T-helper 17 cell (primary cell): Measurements from ENCODE around the gene NOL4. TPM values are rescaled to one million over a fixed set of nuclear protein-coding genes. Genes with fewer than 3 reads are reported as not detected.

Source experiments
- ATAC-seq: fragments of 150-1000 bp; cut with Tn5 transposase; 2 replicates; pipeline ENCODE4 v1.10.0; 2021; ENCODE audit warnings: mild to moderate bottlenecking, moderate library complexity
- DNase-seq, 3 donors: peaks; one replicate each; pipeline versions ENCODE4 v3.0.0 to v3.0.0-alpha.2; 2020 to 2021
- H3K9me3 ChIP-seq: one replicate; pipeline ENCODE4 v1.7.0; 2013; ENCODE audit warnings: low read length, mild to moderate bottlenecking; ENCODE audit not compliant: control insufficient read depth, poor library complexity, severe bottlenecking
- H3K27ac Mint-ChIP-seq: one replicate; pipeline ENCODE4 v1.8.0; 2022; ENCODE audit warnings: mild to moderate bottlenecking, moderate library complexity, mixed read lengths
- H3K27me3 Mint-ChIP-seq: one replicate; pipeline ENCODE4 v1.8.0; 2022; ENCODE audit warnings: mixed read lengths
- H3K36me3 Mint-ChIP-seq: one replicate; pipeline ENCODE4 v1.8.0; 2022; ENCODE audit warnings: low read depth, mixed read lengths
- H3K4me1 Mint-ChIP-seq: one replicate; pipeline ENCODE4 v1.8.0; 2022; ENCODE audit warnings: mild to moderate bottlenecking, mixed read lengths
- H3K4me3 Mint-ChIP-seq: one replicate; pipeline ENCODE4 v1.8.0; 2022; ENCODE audit warnings: mild to moderate bottlenecking, moderate library complexity, mixed read lengths
- total RNA-seq, 4 donors: library from RNA in 2 of 4; stranded (reverse) in 2 of 4; gene quantifications; one replicate each; pipeline ENCODE4 v1.2.3 and lab custom pipeline; 2022 to 2026

Gene NOL4
- total RNA-seq, 2 donors from 2014 or later: not detected

DNA sequence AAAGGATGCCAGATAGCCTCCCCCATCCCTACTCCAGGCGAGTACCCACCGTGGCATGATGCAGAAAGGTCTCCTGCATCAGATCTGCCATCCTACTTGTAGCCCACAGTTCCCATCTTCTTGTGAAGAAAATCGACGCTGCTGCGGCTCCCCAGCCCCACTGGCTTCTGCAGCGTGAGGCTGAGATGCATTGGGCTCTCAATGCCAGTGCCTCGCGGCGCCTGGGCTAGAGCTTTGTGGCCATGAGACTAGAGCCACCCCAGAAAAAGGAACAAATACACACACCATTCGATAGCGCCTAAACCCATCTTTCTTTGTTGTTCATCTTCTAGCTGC lies 2.8 kb downstream of the NOL4 start:
- ATAC-seq (no peak), DNase-seq (no peak)
- no peaks in the 10 kb centered on the region for H3K9me3 ChIP-seq
- H3K27ac Mint-ChIP-seq: no peak overlapping the region
- peaks cover 4% of the 10 kb centered on the region for H3K36me3 Mint-ChIP-seq
- H3K4me3 Mint-ChIP-seq: no peak overlapping the region
- peaks cover 2% of the 10 kb centered on the region for H3K4me1 Mint-ChIP-seq
- H3K27me3 Mint-ChIP-seq: peaks cover 19% of the 10 kb centered on the region

DNA sequence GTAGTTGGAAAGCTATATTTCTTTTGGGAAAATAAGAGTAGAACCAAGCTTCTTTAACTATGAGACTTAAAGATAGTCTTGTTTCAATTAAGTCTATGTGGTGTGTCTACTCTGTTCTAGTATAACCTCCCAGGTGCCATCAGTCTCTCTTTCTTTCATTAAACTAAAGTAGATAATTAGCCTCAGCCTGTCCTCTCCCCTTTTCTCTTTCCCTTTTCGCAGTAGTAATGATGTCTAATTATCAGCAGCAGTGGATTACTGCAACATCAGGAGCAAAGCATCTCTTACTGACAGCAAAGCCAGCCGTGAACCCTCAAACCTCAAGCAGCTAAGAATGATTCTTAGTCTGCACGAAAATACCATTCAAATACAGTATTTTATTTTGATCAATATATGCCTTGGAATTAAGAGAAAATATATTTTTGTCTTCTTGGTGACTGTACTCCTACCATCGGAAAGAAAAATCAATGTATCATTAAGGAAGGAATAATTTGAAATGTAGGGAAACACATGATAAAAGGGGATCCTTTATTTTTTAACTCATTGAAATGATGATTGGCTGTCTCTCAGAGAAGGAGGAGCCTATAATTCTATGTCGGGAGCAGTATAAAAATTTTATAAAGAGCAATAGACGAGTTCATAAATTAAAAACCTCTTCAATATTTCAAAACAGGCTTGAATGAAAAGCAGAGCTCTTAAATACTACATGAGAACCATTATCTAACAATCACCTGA lies 4.5 kb downstream of the NOL4 start:
- Mint-ChIP-seq H3K36me3 (peaks cover 4% of the 10 kb centered on the region), H3K4me3 (no peak overlapping the region), H3K4me1 (peaks cover 2% of the 10 kb centered on the region), H3K27ac (no peak overlapping the region), H3K27me3 (peaks cover 19% of the 10 kb centered on the region)
- DNase-seq: no peak
- ATAC-seq: no peak
- H3K9me3 ChIP-seq: no peaks in the 10 kb centered on the region

DNA sequence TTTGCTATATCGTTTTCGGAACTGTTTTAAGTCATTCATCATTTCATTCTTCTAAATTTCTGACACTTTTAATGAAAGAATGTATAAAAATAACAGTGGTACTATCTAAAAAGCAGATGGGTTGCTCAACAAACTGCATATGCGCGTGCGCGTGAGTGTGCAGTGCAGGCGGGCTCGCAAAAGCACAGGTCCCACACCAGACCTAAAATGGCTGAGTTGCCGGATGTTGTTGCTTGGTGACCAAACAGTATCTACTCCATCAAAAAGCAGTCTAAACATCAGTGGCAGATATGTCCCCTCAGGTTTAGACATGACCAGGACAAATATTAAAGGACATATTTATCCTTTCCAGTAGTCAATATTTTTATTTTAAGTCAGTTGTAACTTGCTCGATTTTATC lies 5.1 kb downstream of the NOL4 start:
- H3K27ac Mint-ChIP-seq: no peak overlapping the region
- H3K4me3 Mint-ChIP-seq: no peak overlapping the region
- H3K9me3 ChIP-seq: no peaks in the 10 kb centered on the region
- DNase-seq (no peak), ATAC-seq (no peak)
- peaks cover 19% of the 10 kb centered on the region for H3K27me3 Mint-ChIP-seq
- H3K4me1 Mint-ChIP-seq: peaks cover 2% of the 10 kb centered on the region
- H3K36me3 Mint-ChIP-seq: peaks cover 4% of the 10 kb centered on the region

DNA sequence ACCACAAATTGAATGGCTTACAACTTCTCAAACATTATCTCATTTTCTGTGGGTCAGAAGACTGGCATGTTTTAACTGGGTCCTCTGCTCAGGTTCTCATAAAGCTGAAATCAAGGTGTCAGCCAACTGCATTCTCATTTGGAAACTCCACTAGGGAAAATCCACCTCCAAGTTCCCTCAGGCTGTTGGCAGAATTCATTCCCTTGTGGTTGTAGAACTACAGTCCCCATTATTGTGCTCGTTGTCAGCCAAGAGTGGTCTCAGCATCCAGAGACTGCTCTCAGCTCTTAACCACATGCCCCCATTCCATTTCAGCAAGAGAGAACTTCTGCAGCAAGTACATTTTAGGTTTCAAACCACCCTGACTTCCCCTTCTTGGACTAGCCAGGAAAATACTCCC lies 12.2 kb downstream of the NOL4 start:
- Mint-ChIP-seq H3K4me1 (no peaks in the 10 kb centered on the region), H3K27me3 (no peaks in the 10 kb centered on the region), H3K27ac (no peak overlapping the region), H3K4me3 (no peak overlapping the region), H3K36me3 (no peaks in the 10 kb centered on the region)
- ATAC-seq: no peak
- DNase-seq: no peak
- no peaks in the 10 kb centered on the region for H3K9me3 ChIP-seq

DNA sequence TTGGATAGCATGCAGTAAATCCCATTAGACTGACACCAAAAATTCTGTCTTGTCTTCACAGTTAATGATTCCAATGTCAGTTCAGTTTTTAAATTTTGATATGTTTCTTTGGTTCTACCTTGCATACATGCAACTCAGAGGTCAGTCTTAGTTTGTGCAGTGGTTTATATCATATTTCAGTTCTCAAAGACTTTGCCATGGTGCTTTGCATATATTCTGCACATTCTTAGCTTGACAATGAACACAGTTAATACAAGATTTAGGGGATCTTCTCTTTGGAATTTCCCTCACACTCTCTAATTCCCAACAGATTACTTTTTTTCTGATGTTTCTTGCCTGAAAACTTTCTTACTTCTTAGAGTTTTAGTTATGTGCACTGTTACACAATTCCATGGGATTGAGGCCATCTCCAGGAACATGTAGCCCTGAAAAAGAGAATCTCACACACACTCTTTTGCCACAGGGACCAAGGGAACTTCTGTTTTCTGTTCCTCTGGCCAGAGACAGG lies 17.3 kb downstream of the NOL4 start:
- H3K9me3 ChIP-seq: no peaks in the 10 kb centered on the region
- Mint-ChIP-seq H3K4me3 (no peak overlapping the region), H3K27ac (no peak overlapping the region), H3K27me3 (no peaks in the 10 kb centered on the region), H3K36me3 (no peaks in the 10 kb centered on the region), H3K4me1 (no peaks in the 10 kb centered on the region)
- DNase-seq (no peak), ATAC-seq (no peak)

DNA sequence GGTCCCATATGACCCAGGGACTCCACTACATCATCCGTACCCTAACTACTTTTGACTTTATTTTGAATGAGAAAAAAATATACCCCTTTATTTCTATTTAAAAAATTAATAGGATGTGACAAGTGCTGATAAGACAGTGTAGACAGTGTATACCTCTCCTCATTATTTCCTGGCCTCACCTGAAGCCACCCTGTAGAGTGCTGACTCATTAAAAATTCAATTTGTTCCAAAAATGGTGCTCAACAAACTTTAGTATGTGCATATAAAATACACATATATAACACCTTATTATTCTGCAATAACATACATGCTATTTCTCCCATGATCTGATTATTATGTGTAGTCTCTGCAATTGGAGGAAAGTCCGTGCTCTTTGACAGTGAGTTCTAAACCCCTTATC lies 20.8 kb downstream of the NOL4 start:
- H3K9me3 ChIP-seq: no peaks in the 10 kb centered on the region
- DNase-seq (no peak), ATAC-seq (no peak)
- Mint-ChIP-seq H3K27me3 (no peaks in the 10 kb centered on the region), H3K4me1 (no peaks in the 10 kb centered on the region), H3K36me3 (no peaks in the 10 kb centered on the region), H3K27ac (no peak overlapping the region), H3K4me3 (no peak overlapping the region)

DNA sequence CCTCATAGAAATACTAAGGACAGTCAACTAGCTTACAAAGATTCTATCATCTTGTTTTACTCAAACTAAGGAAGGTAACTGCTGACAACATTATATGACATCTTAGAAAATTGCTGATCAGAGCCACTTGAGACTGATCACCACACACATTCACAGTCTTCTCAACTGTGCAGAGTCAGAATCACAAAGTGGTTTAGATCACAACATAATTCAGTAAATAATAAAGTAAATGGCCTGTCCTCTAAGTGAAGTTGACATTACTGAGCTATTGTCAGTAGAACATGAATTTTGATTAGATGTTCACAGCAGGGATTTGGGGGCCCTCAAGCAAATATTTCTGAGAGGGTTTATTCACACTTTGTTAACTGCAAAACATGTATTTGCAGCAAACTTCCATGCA lies 28.5 kb downstream of the NOL4 start:
- DNase-seq (no peak), ATAC-seq (no peak)
- H3K9me3 ChIP-seq: no peaks in the 10 kb centered on the region
- no peaks in the 10 kb centered on the region for H3K36me3 Mint-ChIP-seq
- H3K27ac Mint-ChIP-seq: no peak overlapping the region
- H3K4me1 Mint-ChIP-seq: no peaks in the 10 kb centered on the region
- H3K4me3 Mint-ChIP-seq: no peak overlapping the region
- H3K27me3 Mint-ChIP-seq: no peaks in the 10 kb centered on the region

DNA sequence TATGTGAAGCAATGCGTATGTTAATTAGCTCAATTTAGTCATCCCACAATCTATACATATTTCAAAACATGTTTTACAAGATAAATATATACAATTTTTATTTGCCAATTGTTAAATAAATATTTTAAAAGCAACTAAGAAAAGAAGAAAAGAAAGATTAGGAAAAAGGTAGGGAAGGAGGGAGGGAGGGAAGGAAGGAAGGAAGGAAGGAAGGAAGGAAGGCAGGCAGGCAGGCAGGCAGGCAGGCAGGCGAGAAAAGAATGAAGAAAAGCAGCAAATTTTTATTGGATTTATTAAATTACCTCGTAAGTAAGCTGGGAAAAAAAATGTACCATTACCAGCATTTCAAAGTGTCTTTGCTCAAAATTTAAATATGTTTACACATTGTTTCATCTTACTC lies 30.5 kb downstream of the NOL4 start:
- ATAC-seq (no peak), DNase-seq (no peak)
- Mint-ChIP-seq H3K36me3 (no peaks in the 10 kb centered on the region), H3K4me1 (no peaks in the 10 kb centered on the region), H3K27ac (no peak overlapping the region), H3K27me3 (no peaks in the 10 kb centered on the region), H3K4me3 (no peak overlapping the region)
- no peaks in the 10 kb centered on the region for H3K9me3 ChIP-seq

DNA sequence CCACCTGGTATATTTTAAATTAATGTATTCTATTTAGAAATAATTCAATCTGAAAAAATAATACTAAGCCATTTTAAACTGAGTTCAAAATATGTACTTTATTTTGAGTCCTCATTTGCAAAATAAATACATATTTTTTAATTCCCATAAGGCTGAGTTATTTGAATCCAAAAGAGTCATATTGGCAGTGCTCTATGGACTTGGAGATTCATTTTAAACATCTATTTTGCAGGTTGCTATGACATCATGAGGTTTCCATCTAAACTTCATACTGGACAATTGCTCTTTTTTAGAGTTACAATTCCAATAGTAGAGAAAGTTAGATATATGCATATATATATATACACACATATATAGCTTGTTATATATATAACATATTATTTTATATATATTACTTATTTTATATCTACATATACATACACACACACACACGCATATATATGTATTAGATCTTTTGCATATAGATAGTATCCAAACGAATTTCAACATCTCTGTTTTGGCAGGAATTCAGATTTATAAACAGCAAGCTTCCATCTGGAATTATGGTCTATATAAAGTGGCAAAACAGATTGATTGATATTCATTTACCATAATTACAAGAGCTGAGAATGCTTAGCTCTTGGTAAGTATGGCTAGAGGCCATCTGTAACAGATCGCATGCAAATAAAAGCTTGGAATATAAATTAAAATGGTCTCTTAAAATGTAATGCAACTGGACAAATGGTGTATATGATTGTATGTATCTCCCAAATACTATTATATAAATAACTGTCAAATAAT lies 34.9 kb downstream of the NOL4 start:
- no peaks in the 10 kb centered on the region for H3K9me3 ChIP-seq
- H3K36me3 Mint-ChIP-seq: no peaks in the 10 kb centered on the region
- H3K27me3 Mint-ChIP-seq: no peaks in the 10 kb centered on the region
- DNase-seq (no peak), ATAC-seq (no peak)
- H3K4me1 Mint-ChIP-seq: no peaks in the 10 kb centered on the region
- no peak overlapping the region for H3K27ac Mint-ChIP-seq
- no peak overlapping the region for H3K4me3 Mint-ChIP-seq
